GM13976 (cell line): ENCODE measurements around the gene MUC2.

ENCODE experiments used
- DNase-seq: peaks from one replicate; pipeline ENCODE4 v3.0.0; 2012; ENCODE audit warnings: low spot score
- in situ Hi-C: fragments of 300-500 bp; cut with MboI; formaldehyde crosslinking; loops from one replicate; pipeline ENCODE4 v1.12.0; 2022; ENCODE audit warnings: low sequenced_read_pairs, mixed read lengths, inconsistent platforms; ENCODE audit not compliant: unreplicated experiment
- TF ChIP-seq, protein P1 (sequence below): IDR thresholded peaks from 2 replicates; pipeline ENCODE4 v1.5.1; 2012; ENCODE audit warnings: borderline replicate concordance, mild to moderate bottlenecking; ENCODE audit not compliant: insufficient read depth; ENCODE audit errors: extremely low read depth, missing control alignments, control extremely low read depth

Gene MUC2

GRCh38 chr11:1116104-1116503 lies 41.4 kb downstream of the MUC2 start:
- no peak for DNase-seq
- TF ChIP-seq, protein P1, sequence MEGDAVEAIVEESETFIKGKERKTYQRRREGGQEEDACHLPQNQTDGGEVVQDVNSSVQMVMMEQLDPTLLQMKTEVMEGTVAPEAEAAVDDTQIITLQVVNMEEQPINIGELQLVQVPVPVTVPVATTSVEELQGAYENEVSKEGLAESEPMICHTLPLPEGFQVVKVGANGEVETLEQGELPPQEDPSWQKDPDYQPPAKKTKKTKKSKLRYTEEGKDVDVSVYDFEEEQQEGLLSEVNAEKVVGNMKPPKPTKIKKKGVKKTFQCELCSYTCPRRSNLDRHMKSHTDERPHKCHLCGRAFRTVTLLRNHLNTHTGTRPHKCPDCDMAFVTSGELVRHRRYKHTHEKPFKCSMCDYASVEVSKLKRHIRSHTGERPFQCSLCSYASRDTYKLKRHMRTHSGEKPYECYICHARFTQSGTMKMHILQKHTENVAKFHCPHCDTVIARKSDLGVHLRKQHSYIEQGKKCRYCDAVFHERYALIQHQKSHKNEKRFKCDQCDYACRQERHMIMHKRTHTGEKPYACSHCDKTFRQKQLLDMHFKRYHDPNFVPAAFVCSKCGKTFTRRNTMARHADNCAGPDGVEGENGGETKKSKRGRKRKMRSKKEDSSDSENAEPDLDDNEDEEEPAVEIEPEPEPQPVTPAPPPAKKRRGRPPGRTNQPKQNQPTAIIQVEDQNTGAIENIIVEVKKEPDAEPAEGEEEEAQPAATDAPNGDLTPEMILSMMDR: no peak
- in situ Hi-C loops: no loop called here

GRCh38 chr11:1116666-1117390 lies 42.2 kb downstream of the MUC2 start:
- TF ChIP-seq, protein P1: no peak
- in situ Hi-C loops: no loop called here

DNA sequence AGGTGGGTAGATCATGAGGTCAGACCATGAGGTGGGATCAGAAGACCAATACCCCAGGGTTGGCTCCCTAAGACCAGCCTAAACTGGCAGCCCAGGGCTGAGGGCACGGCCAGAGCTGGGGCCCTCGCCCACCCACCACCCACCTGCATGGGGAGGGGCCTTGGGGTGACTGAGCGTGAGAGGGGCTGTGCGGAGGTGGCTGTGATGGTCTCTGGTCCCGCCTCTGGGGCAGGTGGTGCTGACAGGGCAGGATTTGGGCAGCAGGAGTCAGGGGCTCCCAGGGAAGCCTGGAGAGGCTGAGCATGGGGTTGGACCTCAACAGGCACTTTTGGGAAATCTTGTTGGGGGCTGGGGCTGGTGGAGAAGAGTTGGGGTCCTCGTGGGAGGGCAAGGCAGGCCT lies 43.3 kb downstream of the MUC2 start:
- TF ChIP-seq, protein P1: no peak
- in situ Hi-C loops: no loop called here
- no peak for DNase-seq

More at GRCh38 chr11:1116666-1117390, 42.2 kb downstream of the MUC2 start:
- no peak for DNase-seq

GRCh38 chr11:1118755-1119603 lies 44.3 kb downstream of the MUC2 start:
- TF ChIP-seq, protein P1: no peak
- in situ Hi-C loops: no loop called here
- no peak for DNase-seq

DNA sequence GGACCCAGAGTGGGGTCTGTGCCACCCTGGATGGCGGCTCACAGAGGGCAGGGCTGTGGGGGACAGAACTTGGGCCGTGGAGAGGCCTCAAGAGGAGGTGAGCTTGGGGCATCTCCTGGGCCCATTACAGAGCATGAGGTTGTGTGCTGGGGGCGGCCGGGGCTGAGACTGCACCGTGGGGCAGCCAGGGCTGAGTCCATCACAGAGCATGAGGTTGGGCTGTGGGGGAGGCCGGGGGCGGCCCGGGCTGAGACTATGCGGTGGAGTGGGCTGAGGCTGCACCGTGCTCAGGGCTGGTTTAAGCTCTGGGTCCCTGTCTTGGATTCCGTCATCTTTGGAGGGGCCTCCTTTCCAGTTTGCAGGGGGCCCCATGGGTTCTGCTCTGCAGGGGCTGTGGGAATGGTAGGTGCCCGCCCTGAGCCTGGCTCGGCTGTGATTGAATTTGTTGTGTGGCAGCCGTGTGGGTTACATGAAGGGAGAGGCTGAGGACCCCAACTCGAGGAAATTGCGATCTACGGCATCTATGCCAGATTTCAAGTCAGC lies 45.0 kb downstream of the MUC2 start:
- TF ChIP-seq, protein P1: no peak
- in situ Hi-C loops: no loop called here

GRCh38 chr11:1120532-1121330 lies 46.1 kb downstream of the MUC2 start:
- DNase-seq: no peak
- in situ Hi-C loops: no loop called here
- TF ChIP-seq, protein P1: no peak

More for the DNA sequence above, 45.0 kb downstream of the MUC2 start:
- no peak for DNase-seq
